H1 (cell line): Measurements from ENCODE around the gene FGF12. TPM values are rescaled to one million over a fixed set of nuclear protein-coding genes. Genes with fewer than 3 reads are reported as not detected.

Experiments
- CTCF ChIA-PET: fragments of 300-600 bp; sonication (Branson Sonifier 250); formaldehyde crosslinking; loops from one replicate; lab custom pipeline; 2021; ENCODE audit not compliant: partially characterized antibody; lab: Charles Lee
- POLR2A ChIA-PET: fragments of 300-600 bp; sonication (Branson Sonifier 250); formaldehyde crosslinking; loops from one replicate; lab custom pipeline; 2021; ENCODE audit warnings: inconsistent platforms; ENCODE audit not compliant: partially characterized antibody; lab: Charles Lee
- DNase-seq, 2 experiments: peaks; one replicate each; pipeline versions ENCODE4 v3.0.0 to v3.0.0-alpha.2; 2010 to 2022; ENCODE audit warnings: low spot score in 2 of 2, low read depth in 1 of 2, mixed read lengths in 1 of 2
- FAIRE-seq: peaks from 2 replicates; lab custom pipeline; 2011; peaks lifted over from hg19 to GRCh38; lab: Jason Lieb, UNC
- H2AFZ ChIP-seq: 2 replicates; pipeline ENCODE4 v1.8.1; 2012; ENCODE audit warnings: low read length, inconsistent platforms
- H2AK5ac ChIP-seq: 2 replicates; pipeline ENCODE4 v1.6.1; 2013; ENCODE audit warnings: low read depth, low read length
- H2BK120ac ChIP-seq: replicated peaks from 2 replicates; pipeline ENCODE3; 2013; ENCODE audit warnings: low read depth, low read length, inconsistent platforms
- H2BK12ac ChIP-seq: 2 replicates; pipeline ENCODE4 v1.6.1; 2013; ENCODE audit warnings: low read depth, low read length
- H2BK15ac ChIP-seq: 2 replicates; pipeline ENCODE4 v1.6.1; 2013; ENCODE audit warnings: low read length
- H2BK20ac ChIP-seq: 2 replicates; pipeline ENCODE4 v1.6.1; 2013; ENCODE audit warnings: low read length
- H2BK5ac ChIP-seq: 2 replicates; pipeline ENCODE4 v1.6.1; 2013; ENCODE audit warnings: low read depth, low read length
- H3K14ac ChIP-seq: 2 replicates; pipeline ENCODE4 v1.6.1; 2013; ENCODE audit warnings: inconsistent platforms; ENCODE audit not compliant: insufficient read length
- H3K18ac ChIP-seq: 2 replicates; pipeline ENCODE4 v1.6.1; 2013; ENCODE audit warnings: low read length; ENCODE audit errors: extremely low read depth
- H3K23ac ChIP-seq: 2 replicates; pipeline ENCODE4 v1.6.1; 2013; ENCODE audit warnings: inconsistent platforms; ENCODE audit not compliant: insufficient read length
- H3K23me2 ChIP-seq: 2 replicates; pipeline ENCODE4 v1.6.1; 2013; ENCODE audit warnings: low read depth, low read length
- H3K27ac ChIP-seq: 2 replicates; pipeline ENCODE4 v1.6.1; 2011; ENCODE audit warnings: low read depth, low read length, inconsistent platforms
- H3K27me3 ChIP-seq, 4 experiments: replicated peaks in 1 of 4; 1 replicate in 1 of 4; 2 replicates in 3 of 4; pipeline versions ENCODE4 v1.6.1 to v1.8.1; 2011 to 2013; ENCODE audit warnings: low read length in 3 of 4, mild to moderate bottlenecking in 3 of 4, inconsistent platforms in 2 of 4, mixed read lengths in 2 of 4, moderate library complexity in 1 of 4; ENCODE audit not compliant: control insufficient read depth in 3 of 4, insufficient read depth in 3 of 4; ENCODE audit errors: extremely low read depth in 1 of 4
- H3K36me3 ChIP-seq, 4 experiments: 2 replicates each; pipeline versions ENCODE4 v1.6.1 to v1.8.1; 2011 to 2013; ENCODE audit warnings: mild to moderate bottlenecking in 4 of 4, low read length in 3 of 4, moderate library complexity in 2 of 4, control low read depth in 1 of 4, inconsistent platforms in 1 of 4; ENCODE audit not compliant: insufficient read depth in 4 of 4, control insufficient read depth in 2 of 4
- H3K4ac ChIP-seq: replicated peaks from 2 replicates; pipeline ENCODE3; 2013; ENCODE audit warnings: low read length, low read depth, mixed read lengths, inconsistent platforms; ENCODE audit not compliant: insufficient read length
- H3K4me1 ChIP-seq, 4 experiments: replicated peaks in 1 of 4; 1 replicate in 1 of 4; 2 replicates in 3 of 4; pipeline versions ENCODE4 v1.6.1 to v1.8.1; 2011 to 2013; ENCODE audit warnings: low read length in 3 of 4, inconsistent platforms in 2 of 4, mixed read lengths in 1 of 4; ENCODE audit not compliant: insufficient read depth in 4 of 4, control insufficient read depth in 3 of 4
- H3K4me2 ChIP-seq, 2 experiments: 2 replicates each; pipeline versions ENCODE4 v1.6.1 to v1.8.1; 2011 to 2013; ENCODE audit warnings: low read depth in 2 of 2, low read length in 2 of 2, control low read depth in 1 of 2, inconsistent platforms in 1 of 2, mild to moderate bottlenecking in 1 of 2; ENCODE audit not compliant: insufficient read depth in 1 of 2
- H3K4me3 ChIP-seq, 4 experiments: fragments of 200-600, 300-600 bp in 1 of 4; sonication (generic), shearing (Covaris generic), sonication (Bioruptor Twin) in 1 of 4; 2 replicates each; pipeline versions ENCODE4 v1.5.1 to v1.8.1; 2011 to 2016; ENCODE audit warnings: low read length in 4 of 4, low read depth in 3 of 4, control low read depth in 2 of 4, inconsistent platforms in 2 of 4, mild to moderate bottlenecking in 2 of 4, mixed read lengths in 1 of 4, moderate library complexity in 1 of 4; ENCODE audit not compliant: insufficient read depth in 2 of 4; ENCODE audit errors: extremely low read depth in 1 of 4
- H3K56ac ChIP-seq: replicated peaks from 2 replicates; pipeline ENCODE3; 2013; ENCODE audit warnings: low read depth, mild to moderate bottlenecking, mixed read lengths, low read length, inconsistent platforms; ENCODE audit not compliant: insufficient read length
- H3K79me1 ChIP-seq: 2 replicates; pipeline ENCODE4 v1.6.1; 2013; ENCODE audit warnings: low read depth, low read length, control low read depth
- H3K79me2 ChIP-seq, 2 experiments: 2 replicates each; pipeline versions ENCODE4 v1.6.1 to v1.8.1; 2012 to 2013; ENCODE audit warnings: low read length in 2 of 2, mild to moderate bottlenecking in 2 of 2, inconsistent platforms in 1 of 2; ENCODE audit not compliant: insufficient read depth in 2 of 2, control insufficient read depth in 1 of 2
- H3K9ac ChIP-seq, 4 experiments: replicated peaks in 1 of 4; 1 replicate in 1 of 4; 2 replicates in 3 of 4; pipeline versions ENCODE4 v1.6.1 to v1.8.1; 2011 to 2013; ENCODE audit warnings: low read depth in 3 of 4, low read length in 3 of 4, control low read depth in 2 of 4, mild to moderate bottlenecking in 2 of 4, moderate library complexity in 2 of 4, inconsistent platforms in 1 of 4; ENCODE audit errors: extremely low read depth in 1 of 4
- H3K9me3 ChIP-seq, 2 experiments: 2 replicates each; pipeline versions ENCODE4 v1.6.1 to v1.8.1; 2012 to 2013; ENCODE audit warnings: mild to moderate bottlenecking in 2 of 2, moderate library complexity in 2 of 2, control low read depth in 1 of 2, inconsistent platforms in 1 of 2, low read depth in 1 of 2, low read length in 1 of 2, mixed read lengths in 1 of 2; ENCODE audit not compliant: insufficient read depth in 2 of 2
- H4K20me1 ChIP-seq, 2 experiments: replicated peaks in 1 of 2; 2 replicates each; pipeline versions ENCODE3 to v1.8.1; 2011 to 2013; ENCODE audit warnings: inconsistent platforms in 2 of 2, low read length in 2 of 2, mild to moderate bottlenecking in 1 of 2; ENCODE audit not compliant: insufficient read depth in 2 of 2, control insufficient read depth in 1 of 2
- H4K5ac ChIP-seq: 2 replicates; pipeline ENCODE4 v1.6.1; 2013; ENCODE audit warnings: low read length, low read depth, mixed read lengths, inconsistent platforms; ENCODE audit not compliant: insufficient read length
- H4K8ac ChIP-seq: 2 replicates; pipeline ENCODE4 v1.8.0; 2013; ENCODE audit warnings: mild to moderate bottlenecking, moderate library complexity, low read length, inconsistent platforms; ENCODE audit not compliant: insufficient read depth; ENCODE audit errors: extremely low read depth
- H4K91ac ChIP-seq: replicated peaks from 2 replicates; pipeline ENCODE3; 2013; ENCODE audit warnings: low read length, mixed read lengths, inconsistent platforms; ENCODE audit not compliant: insufficient read length
- CEBPB ChIP-seq: IDR thresholded peaks from 2 replicates; pipeline ENCODE4 v1.6.1; 2012; ENCODE audit warnings: low read depth, low read length
- CHD2 ChIP-seq: IDR thresholded peaks from 2 replicates; pipeline ENCODE4 v1.6.1; 2012; ENCODE audit warnings: low read length, improper control_type of control experiment
- HDAC2 ChIP-seq, 2 experiments: fragments of 300-600 bp in 1 of 2; sonication (generic) in 1 of 2; IDR thresholded peaks; 2 replicates each; pipeline ENCODE4 v1.6.1; 2011 to 2012; ENCODE audit warnings: low read depth in 2 of 2, low read length in 2 of 2, mild to moderate bottlenecking in 2 of 2, moderate library complexity in 2 of 2, borderline replicate concordance in 1 of 2, inconsistent platforms in 1 of 2
- KDM1A ChIP-seq: fragments of 200-600, 300-600 bp; sonication (generic); IDR thresholded peaks from 2 replicates; pipeline ENCODE4 v1.7.1; 2016; ENCODE audit warnings: mild to moderate bottlenecking, low read length, borderline replicate concordance
- RFX5 ChIP-seq: IDR thresholded peaks from 2 replicates; pipeline ENCODE4 v1.6.1; 2011; ENCODE audit warnings: low read depth, low read length, improper control_type of control experiment, borderline replicate concordance
- SAP30 ChIP-seq: fragments of 300-600 bp; sonication (generic); IDR thresholded peaks from 2 replicates; pipeline ENCODE4 v1.7.1; 2012; ENCODE audit warnings: low read length, moderate library complexity, mild to moderate bottlenecking, inconsistent platforms; ENCODE audit not compliant: insufficient read depth, insufficient replicate concordance
- SRF ChIP-seq: IDR thresholded peaks from 2 replicates; pipeline ENCODE4 v1.6.1; 2011; ENCODE audit warnings: mild to moderate bottlenecking, low read depth, low read length, moderate library complexity
- SUZ12 ChIP-seq: fragments of 200-600 bp; sonication (generic); IDR thresholded peaks from 2 replicates; pipeline ENCODE4 v1.6.1; 2012; ENCODE audit warnings: mild to moderate bottlenecking, inconsistent platforms, low read length, moderate library complexity, mixed read lengths
- TBP ChIP-seq: IDR thresholded peaks from 2 replicates; pipeline ENCODE4 v1.6.1; 2011; ENCODE audit warnings: low read depth, low read length, improper control_type of control experiment
- YY1 ChIP-seq: IDR thresholded peaks from 2 replicates; pipeline ENCODE4 v1.6.1; 2011; ENCODE audit warnings: low read depth, mild to moderate bottlenecking, low read length
- WGBS, 2 experiments: shearing (Covaris generic) in 1 of 2; methylation state at CpG; one replicate each; pipeline versions ENCODE4 v1.1.6 to v1.1.7; 2013 to 2015; ENCODE audit warnings: low lambda C conversion rate in 2 of 2, mixed read lengths in 2 of 2, inconsistent platforms in 1 of 2, low coverage in 1 of 2, missing lambda C conversion rate in 1 of 2; ENCODE audit not compliant: insufficient replicate concordance in 2 of 2, insufficient coverage in 1 of 2, insufficient read length in 1 of 2; ENCODE audit errors: extremely low coverage in 1 of 2, missing lambda C conversion rate in 1 of 2; 5-methylcytosine and 5-hydroxymethylcytosine counted together
- polyA plus RNA-seq, 7 experiments: library from polyadenylated mRNA; depleted of rRNA in 3 of 7; stranded (reverse) in 5 of 7; unstranded in 2 of 7; fragments of >200 nt in 5 of 7; fragments of 200-250 nt in 2 of 7; gene quantifications; 1 replicate in 5 of 7; 2 replicates in 1 of 7; 4 replicates in 1 of 7; pipeline versions ENCODE4 v1.2.1 to v1.2.3, GENCODE V29; 2011 to 2013; ENCODE audit warnings: missing spikeins in 2 of 7, mixed read lengths in 2 of 7
- total RNA-seq: library from RNA; stranded (reverse); fragmentation: NEBNext Ultra II Directional; extraction: Animal tissue kit (Norgen Biotek cat#: 25700); gene quantifications from 2 replicates; pipeline ENCODE4 v1.2.1, GENCODE V29; 2021

The FGF12 gene
- total and polyA plus RNA-seq, 2 of the 8 experiments (the other 6 are each of a cell fraction or from before 2014, with no cell fraction given) = 4.1 to 16.6 TPM

DNA sequence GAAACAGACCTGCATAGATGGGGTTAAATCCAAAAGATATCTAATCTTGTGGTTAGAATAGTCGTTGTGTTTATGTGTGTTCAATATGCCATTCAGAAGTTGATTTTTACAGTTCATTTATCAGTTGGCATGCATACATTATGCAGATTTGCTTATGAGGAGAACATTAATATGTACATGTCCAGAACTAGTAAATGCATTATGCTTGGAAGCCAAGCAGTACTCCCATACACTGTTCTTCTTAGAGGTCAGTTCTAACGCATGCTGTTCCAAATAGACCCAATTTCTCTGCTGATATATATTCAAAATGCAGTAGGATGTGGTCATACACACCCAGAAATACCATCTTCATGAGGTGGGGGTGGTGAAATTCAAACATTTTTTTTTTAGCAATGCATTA lies 956 bp downstream of the FGF12 start:
- H3K79me2 ChIP-seq = no peaks in the 10 kb centered on the region
- H3K27ac ChIP-seq = no peak overlapping the region
- ChIA-PET CTCF (no interaction called here), POLR2A (interaction anchor here (1.2 kb wide), 1 partner anchor 22 kb away, joined by 3 read pairs; no protein-coding TSS in a partner anchor)
- H4K8ac ChIP-seq = no peak overlapping the region
- no peak overlapping the region for H4K91ac ChIP-seq
- peaks cover 9% of the 10 kb centered on the region; the same call in 1 of the 2 replicates for H3K23me2 ChIP-seq
- H3K56ac ChIP-seq = no peak overlapping the region
- no peak overlapping the region for H2BK12ac ChIP-seq
- no peak overlapping the region for H3K23ac ChIP-seq
- no peaks in the 10 kb centered on the region for H3K9me3 ChIP-seq
- H3K36me3 ChIP-seq = no peaks in the 10 kb centered on the region
- FAIRE-seq (no peak), DNase-seq (no peak)
- peak overlapping the region in 2 of 4 experiments; percentile 60 to 67; a peak in 2 of 8 replicates for H3K4me3 ChIP-seq
- no peak overlapping the region for H3K14ac ChIP-seq
- no peaks in the 10 kb centered on the region for H4K20me1 ChIP-seq
- H3K4me2 ChIP-seq = peak overlapping the region; percentile 84 to 96; a peak in 3 of 4 replicates
- no peak overlapping the region for H3K18ac ChIP-seq
- H3K4ac ChIP-seq = no peak overlapping the region
- H2BK20ac ChIP-seq = no peak overlapping the region
- TF ChIP-seq KDM1A = no peak
- TF ChIP-seq YY1 = no peak
- no peak for TF ChIP-seq RFX5
- TF ChIP-seq SRF = no peak
- no peak for TF ChIP-seq HDAC2 (IDR thresholded peaks at IDR 0.05; ENCODE audit: borderline replicate concordance in 1 of 2, low read depth in 2 of 2, low read length in 2 of 2)
- no peak for TF ChIP-seq SAP30
- TF ChIP-seq TBP = no peak
- no peak for TF ChIP-seq CHD2
- TF ChIP-seq SUZ12 = no peak
- TF ChIP-seq CEBPB = no peak
- 86% methylated on average over 2 of the region's 2 CpGs; no CpG with 5 or more reads in 1 of the 2 experiments for WGBS, 2 experiments
- H3K27me3 ChIP-seq = no peaks in the 10 kb centered on the region
- H3K9ac ChIP-seq = no peak overlapping the region
- no peak overlapping the region for H2AK5ac ChIP-seq
- H2BK5ac ChIP-seq = no peak overlapping the region
- H2BK15ac ChIP-seq = no peak overlapping the region
- H2BK120ac ChIP-seq = no peak overlapping the region
- no peak overlapping the region for H2AFZ ChIP-seq
- H3K79me1 ChIP-seq = no peaks in the 10 kb centered on the region
- H3K4me1 ChIP-seq = peaks cover 0 to 6% (median 0%) of the 10 kb centered on the region in 4 experiments; a peak in 2 of 7 replicates
- H4K5ac ChIP-seq = no peak overlapping the region
